HG03439 (cell line): ENCODE measurements around the gene ERCC2.

Experiments used
- ATAC-seq: cut with Tn5 transposase; IDR thresholded peaks from one replicate; pipeline ENCODE4 v1.9.1; 2021; ENCODE audit warnings: mild to moderate bottlenecking, moderate library complexity; ENCODE audit not compliant: unreplicated experiment

The ERCC2 gene

GRCh38 chr19:45306518-45307027 lies 63.8 kb downstream of the ERCC2 start:
- ATAC-seq = no peak

GRCh38 chr19:45306040-45306439 lies 64.3 kb downstream of the ERCC2 start:
- ATAC-seq = no peak

GRCh38 chr19:45305421-45305820 lies 65.0 kb downstream of the ERCC2 start:
- no peak for ATAC-seq

GRCh38 chr19:45305007-45305406 lies 65.4 kb downstream of the ERCC2 start:
- no peak for ATAC-seq

GRCh38 chr19:45304141-45304926 lies 66.0 kb downstream of the ERCC2 start:
- ATAC-seq = no peak

- ATAC-seq = no peak
Observed at GRCh38 chr19:45303269-45304060, 66.9 kb downstream of the ERCC2 start.

GRCh38 chr19:45302416-45302815 lies 68.0 kb downstream of the ERCC2 start:
- no peak for ATAC-seq
